Suprapubic skin (tissue), 4 donors: ENCODE data around the gene SCUBE3. TPM values are rescaled to one million over a fixed set of nuclear protein-coding genes. Genes with fewer than 3 reads are reported as not detected.

Experiments used
- DNase-seq, 2 donors: peaks; one replicate each; pipeline ENCODE4 v3.0.0-alpha.2; 2019; ENCODE audit warnings: low spot score in 2 of 2
- H3K27ac ChIP-seq: fragments of 200-600 bp; sonication (generic); one replicate; pipeline ENCODE4 v1.5.1; 2019
- H3K27me3 ChIP-seq: fragments of 200-600 bp; sonication (generic); one replicate; pipeline ENCODE4 v1.5.1; 2019
- H3K36me3 ChIP-seq: fragments of 200-600 bp; sonication (generic); one replicate; pipeline ENCODE4 v1.5.1; 2019
- H3K4me1 ChIP-seq: fragments of 200-600 bp; sonication (generic); one replicate; pipeline ENCODE4 v1.5.1; 2019
- H3K4me3 ChIP-seq: fragments of 200-600 bp; sonication (generic); one replicate; pipeline ENCODE4 v1.5.1; 2019; ENCODE audit warnings: mild to moderate bottlenecking
- H3K9me3 ChIP-seq: fragments of 200-600 bp; sonication (generic); one replicate; pipeline ENCODE4 v1.5.1; 2019
- EP300 ChIP-seq: sonication (generic); formaldehyde crosslinking; IDR thresholded peaks from one replicate; pipeline ENCODE4 v1.6.1; 2017; ENCODE audit warnings: antibody characterized with exemption
- POLR2A ChIP-seq, 2 donors: fragments of 450-650 bp; IDR thresholded peaks; one replicate each; pipeline ENCODE4 v1.6.1; 2017; ENCODE audit warnings: antibody characterized with exemption in 2 of 2, mild to moderate bottlenecking in 2 of 2, moderate library complexity in 2 of 2
- POLR2AphosphoS5 ChIP-seq, 3 donors: sonication (generic); formaldehyde crosslinking; IDR thresholded peaks; one replicate each; pipeline ENCODE4 v1.6.1; 2017; ENCODE audit warnings: antibody characterized with exemption in 3 of 3
- WGBS: methylation state at CpG from one replicate; pipeline ENCODE4 v1.1.5; 2018; 5-methylcytosine and 5-hydroxymethylcytosine counted together
- total RNA-seq, 4 donors: library from RNA; depleted of rRNA; stranded (reverse); fragments of >200 nt; gene quantifications; one replicate each; pipeline ENCODE4 v1.1.0, GENCODE V29; 2016
- TF ChIP-seq, protein P1 (sequence below), 2 donors: fragments of 200-600 bp in 1 of 2; fragments of 450-650 bp in 1 of 2; sonication (generic) in 1 of 2; IDR thresholded peaks; one replicate each; pipeline ENCODE4 v1.5.1; 2016 to 2019; ENCODE audit warnings: antibody characterized with exemption in 2 of 2, mild to moderate bottlenecking in 1 of 2, moderate library complexity in 1 of 2

The SCUBE3 gene
- total RNA-seq, 4 donors from 2014 or later = 0.23 to 1.1 (median 0.73) TPM

DNA sequence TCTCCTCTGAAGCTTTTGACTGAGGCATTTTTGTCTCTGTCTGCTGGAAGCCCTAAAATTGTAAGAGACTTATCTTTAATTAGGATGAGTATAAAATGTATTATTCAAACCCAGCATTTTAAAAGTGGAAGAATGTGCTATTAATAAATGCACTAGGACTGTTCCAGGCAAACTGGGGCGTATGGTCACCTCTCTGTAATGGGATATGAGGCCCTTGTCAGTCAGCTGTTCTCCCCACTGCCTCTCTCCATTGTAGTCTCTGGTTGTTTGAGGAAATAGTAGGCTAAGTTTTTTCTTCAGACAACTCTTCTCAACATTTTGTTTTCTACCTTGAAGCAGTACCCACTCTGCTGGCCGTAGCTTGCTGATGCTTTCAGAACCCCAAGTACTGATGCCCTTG lies 69.6 kb downstream of the SCUBE3 start:
- Histone ChIP-seq H3K4me1 (no peaks in the 10 kb centered on the region), H3K27ac (no peak overlapping the region), H3K27me3 (no peaks in the 10 kb centered on the region), H3K9me3 (no peaks in the 10 kb centered on the region), H3K4me3 (no peak overlapping the region), H3K36me3 (peaks cover 68% of the 10 kb centered on the region)
- WGBS = 83% methylated on average over 2 of the region's 2 CpGs
- TF ChIP-seq POLR2AphosphoS5 (IDR thresholded peaks at IDR 0.05) (no peak), EP300 (no peak), POLR2A (IDR thresholded peaks at IDR 0.05) (no peak)
- TF ChIP-seq, protein P1, sequence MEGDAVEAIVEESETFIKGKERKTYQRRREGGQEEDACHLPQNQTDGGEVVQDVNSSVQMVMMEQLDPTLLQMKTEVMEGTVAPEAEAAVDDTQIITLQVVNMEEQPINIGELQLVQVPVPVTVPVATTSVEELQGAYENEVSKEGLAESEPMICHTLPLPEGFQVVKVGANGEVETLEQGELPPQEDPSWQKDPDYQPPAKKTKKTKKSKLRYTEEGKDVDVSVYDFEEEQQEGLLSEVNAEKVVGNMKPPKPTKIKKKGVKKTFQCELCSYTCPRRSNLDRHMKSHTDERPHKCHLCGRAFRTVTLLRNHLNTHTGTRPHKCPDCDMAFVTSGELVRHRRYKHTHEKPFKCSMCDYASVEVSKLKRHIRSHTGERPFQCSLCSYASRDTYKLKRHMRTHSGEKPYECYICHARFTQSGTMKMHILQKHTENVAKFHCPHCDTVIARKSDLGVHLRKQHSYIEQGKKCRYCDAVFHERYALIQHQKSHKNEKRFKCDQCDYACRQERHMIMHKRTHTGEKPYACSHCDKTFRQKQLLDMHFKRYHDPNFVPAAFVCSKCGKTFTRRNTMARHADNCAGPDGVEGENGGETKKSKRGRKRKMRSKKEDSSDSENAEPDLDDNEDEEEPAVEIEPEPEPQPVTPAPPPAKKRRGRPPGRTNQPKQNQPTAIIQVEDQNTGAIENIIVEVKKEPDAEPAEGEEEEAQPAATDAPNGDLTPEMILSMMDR (IDR thresholded peaks at IDR 0.05) = no peak
- no peak for DNase-seq

DNA sequence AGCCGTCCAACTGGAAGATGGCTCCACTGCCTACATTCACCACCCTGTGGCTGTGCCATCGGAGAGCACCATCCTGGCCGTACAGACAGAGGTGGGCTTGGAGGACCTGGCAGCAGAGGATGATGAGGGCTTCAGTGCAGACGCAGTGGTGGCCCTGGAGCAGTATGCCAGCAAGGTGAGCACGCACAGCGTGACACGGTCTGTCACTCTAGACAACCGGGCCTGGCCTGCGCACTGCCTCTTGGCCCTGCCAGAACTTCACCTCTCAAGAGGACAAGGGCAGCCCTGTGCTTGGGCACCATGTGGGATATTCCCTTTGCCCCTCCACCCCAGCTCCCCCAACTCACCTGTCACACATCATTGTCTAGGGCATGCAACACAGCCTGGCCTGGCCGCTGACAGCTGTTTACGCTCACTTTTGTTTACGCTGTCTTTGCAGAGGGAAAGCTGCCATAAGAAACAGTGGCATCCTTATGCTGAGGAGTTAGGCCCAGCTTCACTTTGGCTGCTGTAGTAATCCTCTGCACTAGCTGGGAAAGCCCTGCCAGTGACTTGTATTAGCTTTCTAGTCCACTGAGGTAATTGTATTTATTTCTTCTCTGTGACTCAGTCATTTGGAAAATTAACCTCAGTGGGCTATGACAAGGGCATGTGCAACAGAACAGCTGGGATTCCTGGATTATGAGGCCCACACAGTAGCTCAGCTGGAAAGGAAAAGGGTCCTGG lies 74.1 kb downstream of the SCUBE3 start:
- Histone ChIP-seq H3K27me3 (no peaks in the 10 kb centered on the region), H3K9me3 (no peaks in the 10 kb centered on the region), H3K36me3 (peaks cover 96% of the 10 kb centered on the region), H3K4me3 (no peak overlapping the region), H3K4me1 (no peaks in the 10 kb centered on the region), H3K27ac (no peak overlapping the region)
- TF ChIP-seq POLR2A (IDR thresholded peaks at IDR 0.05) (no peak), EP300 (no peak), POLR2AphosphoS5 (IDR thresholded peaks at IDR 0.05) (no peak)
- TF ChIP-seq, protein P1 (IDR thresholded peaks at IDR 0.05) = no peak
- 83% methylated on average over 11 of the region's 12 CpGs for whole genome bisulfite sequencing
- DNase-seq = no peak

DNA sequence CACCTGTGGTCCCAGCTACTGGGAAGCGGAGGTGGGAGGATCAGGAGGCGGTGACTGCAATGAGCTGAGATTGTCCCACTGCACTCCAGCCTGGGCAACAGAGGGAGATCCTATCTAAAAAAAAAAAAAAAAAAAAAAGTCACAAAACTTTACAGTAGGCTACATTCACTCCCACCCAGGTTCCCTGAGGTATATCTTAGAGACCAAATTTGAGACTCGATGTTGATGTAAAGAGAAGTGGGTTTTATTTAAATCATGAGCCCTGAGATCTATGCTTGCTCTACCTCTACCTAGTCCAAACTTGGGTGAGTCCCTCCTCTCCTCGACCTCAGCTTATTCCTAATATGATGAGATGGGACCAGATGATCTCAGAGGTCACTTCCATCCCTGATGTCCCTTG lies 75.1 kb downstream of the SCUBE3 start:
- no peak overlapping the region for H3K27ac ChIP-seq
- H3K9me3 ChIP-seq = no peaks in the 10 kb centered on the region
- H3K27me3 ChIP-seq = no peaks in the 10 kb centered on the region
- TF ChIP-seq POLR2A (IDR thresholded peaks at IDR 0.05) (no peak), POLR2AphosphoS5 (IDR thresholded peaks at IDR 0.05) (no peak), EP300 (no peak)
- TF ChIP-seq, protein P1 (IDR thresholded peaks at IDR 0.05) = no peak
- H3K4me3 ChIP-seq = no peak overlapping the region
- no peak for DNase-seq
- no peaks in the 10 kb centered on the region for H3K4me1 ChIP-seq
- H3K36me3 ChIP-seq = peaks cover 96% of the 10 kb centered on the region
- 70% methylated on average over 4 of the region's 4 CpGs for WGBS

DNA sequence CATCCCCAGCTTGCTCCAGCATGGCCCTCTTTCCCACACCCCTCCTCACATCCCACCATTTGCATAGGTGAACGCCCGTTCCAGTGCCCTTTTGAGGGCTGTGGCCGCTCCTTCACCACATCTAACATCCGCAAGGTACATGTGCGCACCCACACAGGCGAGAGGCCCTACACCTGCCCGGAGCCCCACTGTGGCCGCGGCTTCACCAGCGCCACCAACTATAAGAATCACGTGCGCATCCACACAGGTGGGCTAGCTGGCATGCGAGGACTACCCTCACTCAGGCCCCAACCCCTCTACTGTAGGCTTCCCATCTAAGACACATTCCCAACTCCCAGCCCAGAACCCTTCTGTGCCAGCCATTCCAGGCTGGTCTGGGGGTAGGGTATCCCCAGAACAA lies 77.7 kb downstream of the SCUBE3 start:
- H3K36me3 ChIP-seq = peaks cover 89% of the 10 kb centered on the region
- WGBS = 81% methylated on average over 13 of the region's 13 CpGs

DNA sequence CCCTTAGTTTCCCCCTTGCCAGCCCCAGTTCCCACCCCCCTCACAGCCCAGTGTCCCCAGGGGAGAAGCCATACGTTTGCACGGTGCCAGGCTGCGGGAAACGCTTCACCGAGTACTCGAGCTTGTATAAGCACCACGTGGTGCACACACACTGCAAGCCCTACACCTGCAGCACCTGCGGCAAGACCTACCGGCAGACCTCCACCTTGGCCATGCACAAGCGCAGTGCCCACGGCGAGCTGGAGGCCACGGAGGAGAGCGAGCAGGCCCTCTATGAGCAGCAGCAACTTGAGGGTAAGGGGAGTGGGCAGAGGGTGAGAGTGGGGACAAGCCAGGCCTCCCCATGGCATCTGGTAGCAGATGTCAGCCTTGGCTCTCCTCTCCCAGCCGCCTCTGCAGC lies 78.7 kb downstream of the SCUBE3 start:
- DNase-seq = peak in 1 of 2 donors; percentile 49
- H3K36me3 ChIP-seq = peaks cover 80% of the 10 kb centered on the region
- 75% methylated on average over 15 of the region's 15 CpGs for WGBS

More for the DNA sequence above, 77.7 kb downstream of the SCUBE3 start:
- H3K9me3 ChIP-seq = no peaks in the 10 kb centered on the region
- H3K27me3 ChIP-seq = no peaks in the 10 kb centered on the region
- H3K4me3 ChIP-seq = no peak overlapping the region
- no peak overlapping the region for H3K27ac ChIP-seq
- TF ChIP-seq POLR2AphosphoS5 (IDR thresholded peaks at IDR 0.05) (no peak), POLR2A (IDR thresholded peaks at IDR 0.05) (no peak), EP300 (no peak)
- TF ChIP-seq, protein P1 (IDR thresholded peaks at IDR 0.05) = no peak
- no peaks in the 10 kb centered on the region for H3K4me1 ChIP-seq
- no peak for DNase-seq

More for the DNA sequence above, 78.7 kb downstream of the SCUBE3 start:
- Histone ChIP-seq H3K4me3 (no peak overlapping the region), H3K9me3 (no peaks in the 10 kb centered on the region), H3K27me3 (no peaks in the 10 kb centered on the region), H3K4me1 (peaks cover 7% of the 10 kb centered on the region), H3K27ac (no peak overlapping the region)
- no peak for TF ChIP-seq EP300
- TF ChIP-seq POLR2AphosphoS5 (IDR thresholded peaks at IDR 0.05) = no peak
- TF ChIP-seq, protein P1 (IDR thresholded peaks at IDR 0.05) = no peak
- no peak for TF ChIP-seq POLR2A (IDR thresholded peaks at IDR 0.05)
